ENCODE results near the gene NOXA1.
"Not testable (repeated sequence)": the region's sequence is repeated elsewhere in the genome, so short reads cannot be mapped to it uniquely, and the experiment has no call there.

NOXA1 gene

GRCh38 chr9:137422604-137423513 lies at the start of gene NOXA1, which contains the start of gene EXD3:
Gene NOXA1, plus strand, starts transcription at chr9:137423393. Its CDS starts 137 bp downstream, at chr9:137423530.
Gene EXD3, minus strand, starts transcription at chr9:137423162. Its CDS starts 27,805 bp downstream, at chr9:137395357.
- DNase-seq: peak; percentile 96

- no peak for DNase-seq
These were observed 49.6 kb upstream of the NOXA1 start for GRCh38 chr9:137373611-137373980.

- no peak for DNase-seq
These were observed 48.9 kb upstream of the NOXA1 start for GRCh38 chr9:137374131-137374845.

GRCh38 chr9:137375321-137376058 lies 47.7 kb upstream of the NOXA1 start:
- no peak for DNase-seq

- DNase-seq: no peak
These were observed 46.8 kb upstream of the NOXA1 start for GRCh38 chr9:137376386-137376785.

GRCh38 chr9:137378688-137379410 lies 44.3 kb upstream of the NOXA1 start:
- not testable (repeated sequence) for DNase-seq

GRCh38 chr9:137379761-137380161 lies 43.4 kb upstream of the NOXA1 start:
- DNase-seq: no peak

GRCh38 chr9:137380171-137380570 lies 43.0 kb upstream of the NOXA1 start:
- no peak for DNase-seq

- DNase-seq: no peak
These were observed 42.6 kb upstream of the NOXA1 start for GRCh38 chr9:137380606-137381005.

- no peak for DNase-seq
These were observed 41.4 kb upstream of the NOXA1 start for GRCh38 chr9:137381501-137382443.

- DNase-seq: no peak
These were observed 40.6 kb upstream of the NOXA1 start for GRCh38 chr9:137382444-137383080.

- DNase-seq: no peak
These were observed 40.0 kb upstream of the NOXA1 start for GRCh38 chr9:137383081-137383783.

GRCh38 chr9:137383784-137384756 lies 39.1 kb upstream of the NOXA1 start:
- DNase-seq: no peak

GRCh38 chr9:137385061-137385655 lies 38.0 kb upstream of the NOXA1 start:
- DNase-seq: no peak

- DNase-seq: not testable (repeated sequence)
These were observed 36.6 kb upstream of the NOXA1 start for GRCh38 chr9:137386507-137387113.

GRCh38 chr9:137387114-137387890 lies 35.9 kb upstream of the NOXA1 start:
- DNase-seq: peak; percentile 40
